DMS114 treated with DMSO at 0.1 percent for 48 hours (cell line): ENCODE results near the gene ATP2C1.
A peak's percentile ranks its signal among the peaks of the same experiment; 100 is the strongest.
"Not testable (repeated sequence)": the region's sequence is repeated elsewhere in the genome, so short reads cannot be mapped to it uniquely, and the experiment has no call there.

Source experiments
- DNase-seq: peaks from one replicate; lab custom pipeline; 2025; ENCODE audit not compliant: unreplicated experiment; lab: John Stamatoyannopoulos, UW

The ATP2C1 gene, protein sequence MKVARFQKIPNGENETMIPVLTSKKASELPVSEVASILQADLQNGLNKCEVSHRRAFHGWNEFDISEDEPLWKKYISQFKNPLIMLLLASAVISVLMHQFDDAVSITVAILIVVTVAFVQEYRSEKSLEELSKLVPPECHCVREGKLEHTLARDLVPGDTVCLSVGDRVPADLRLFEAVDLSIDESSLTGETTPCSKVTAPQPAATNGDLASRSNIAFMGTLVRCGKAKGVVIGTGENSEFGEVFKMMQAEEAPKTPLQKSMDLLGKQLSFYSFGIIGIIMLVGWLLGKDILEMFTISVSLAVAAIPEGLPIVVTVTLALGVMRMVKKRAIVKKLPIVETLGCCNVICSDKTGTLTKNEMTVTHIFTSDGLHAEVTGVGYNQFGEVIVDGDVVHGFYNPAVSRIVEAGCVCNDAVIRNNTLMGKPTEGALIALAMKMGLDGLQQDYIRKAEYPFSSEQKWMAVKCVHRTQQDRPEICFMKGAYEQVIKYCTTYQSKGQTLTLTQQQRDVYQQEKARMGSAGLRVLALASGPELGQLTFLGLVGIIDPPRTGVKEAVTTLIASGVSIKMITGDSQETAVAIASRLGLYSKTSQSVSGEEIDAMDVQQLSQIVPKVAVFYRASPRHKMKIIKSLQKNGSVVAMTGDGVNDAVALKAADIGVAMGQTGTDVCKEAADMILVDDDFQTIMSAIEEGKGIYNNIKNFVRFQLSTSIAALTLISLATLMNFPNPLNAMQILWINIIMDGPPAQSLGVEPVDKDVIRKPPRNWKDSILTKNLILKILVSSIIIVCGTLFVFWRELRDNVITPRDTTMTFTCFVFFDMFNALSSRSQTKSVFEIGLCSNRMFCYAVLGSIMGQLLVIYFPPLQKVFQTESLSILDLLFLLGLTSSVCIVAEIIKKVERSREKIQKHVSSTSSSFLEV

DNA sequence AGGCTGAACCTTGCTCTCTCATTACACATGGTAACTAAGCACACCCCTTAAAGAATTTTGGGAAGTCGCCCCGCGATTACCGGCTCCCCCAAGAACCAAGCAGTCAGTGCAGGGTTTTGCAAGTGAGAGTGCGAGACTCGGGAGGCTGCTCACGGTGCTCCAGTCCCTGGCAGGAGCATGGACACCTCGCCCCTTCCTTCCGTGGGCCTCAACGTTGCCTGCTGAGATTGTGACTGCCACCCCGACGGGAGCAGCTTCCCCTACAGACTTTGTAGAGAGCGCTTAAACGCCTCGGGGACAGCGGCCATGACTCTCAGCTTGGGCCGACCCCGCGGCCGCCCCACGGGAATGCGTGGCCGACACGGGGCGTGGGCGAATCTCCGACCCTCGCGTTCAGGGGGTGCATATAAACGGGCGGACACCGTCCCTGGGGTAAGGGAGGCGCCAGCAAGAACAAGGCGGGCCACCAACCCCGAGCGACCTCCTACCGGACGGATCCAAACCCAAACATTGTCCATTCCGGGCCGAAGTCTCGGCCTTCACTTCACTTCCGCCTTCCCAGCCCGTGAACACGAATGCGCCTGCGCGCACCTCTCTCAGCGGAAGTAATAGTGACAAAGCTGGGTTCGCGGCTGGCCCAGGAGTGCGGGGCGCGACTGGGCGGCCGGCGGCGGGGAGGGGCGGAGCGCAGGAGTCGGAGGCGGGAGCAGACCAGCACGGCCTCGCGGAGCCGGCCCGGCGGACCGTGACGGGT is at the start of gene ATP2C1:
TSS of gene ATP2C1 (plus strand) at position 709 of the 754 bp plus-strand sequence. CDS start 686 bp downstream, outside the sequence.
- DNase-seq = peak; percentile 89

DNA sequence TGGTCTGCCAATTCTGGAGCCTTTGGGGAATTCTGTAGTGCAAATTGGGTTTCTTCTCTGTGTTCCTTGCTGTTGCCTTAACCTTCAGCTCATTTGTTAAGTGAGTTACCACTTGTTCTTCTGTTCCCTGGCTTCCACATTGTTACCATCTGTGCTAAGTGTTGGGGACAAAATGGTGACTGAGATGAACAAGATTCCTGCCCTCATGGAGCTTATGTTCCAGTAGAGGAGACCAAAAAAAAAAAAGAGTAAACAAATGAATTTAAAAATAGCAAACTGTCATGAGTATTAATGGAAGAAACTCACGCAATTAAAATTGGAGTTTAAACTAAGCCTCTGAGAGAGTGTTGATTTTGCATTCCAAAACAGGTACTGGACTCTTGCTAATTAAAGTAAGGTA is 49.4 kb upstream of the ATP2C1 start:
- no peak for DNase-seq

GRCh38 chr3:130846181-130846580 is 47.7 kb upstream of the ATP2C1 start:
- DNase-seq = no peak

- no peak for DNase-seq
Observed at GRCh38 chr3:130849091-130849552, 44.8 kb upstream of the ATP2C1 start.

- DNase-seq = no peak
Observed at GRCh38 chr3:130850044-130850797, 43.7 kb upstream of the ATP2C1 start.

GRCh38 chr3:130850843-130851242 is 43.0 kb upstream of the ATP2C1 start:
- DNase-seq = no peak

- no peak for DNase-seq
Observed at GRCh38 chr3:130851277-130851676, 42.6 kb upstream of the ATP2C1 start.

- DNase-seq = no peak
Observed at GRCh38 chr3:130853581-130853980, 40.3 kb upstream of the ATP2C1 start.

- DNase-seq = no peak
Observed at GRCh38 chr3:130854208-130854864, 39.5 kb upstream of the ATP2C1 start.

DNA sequence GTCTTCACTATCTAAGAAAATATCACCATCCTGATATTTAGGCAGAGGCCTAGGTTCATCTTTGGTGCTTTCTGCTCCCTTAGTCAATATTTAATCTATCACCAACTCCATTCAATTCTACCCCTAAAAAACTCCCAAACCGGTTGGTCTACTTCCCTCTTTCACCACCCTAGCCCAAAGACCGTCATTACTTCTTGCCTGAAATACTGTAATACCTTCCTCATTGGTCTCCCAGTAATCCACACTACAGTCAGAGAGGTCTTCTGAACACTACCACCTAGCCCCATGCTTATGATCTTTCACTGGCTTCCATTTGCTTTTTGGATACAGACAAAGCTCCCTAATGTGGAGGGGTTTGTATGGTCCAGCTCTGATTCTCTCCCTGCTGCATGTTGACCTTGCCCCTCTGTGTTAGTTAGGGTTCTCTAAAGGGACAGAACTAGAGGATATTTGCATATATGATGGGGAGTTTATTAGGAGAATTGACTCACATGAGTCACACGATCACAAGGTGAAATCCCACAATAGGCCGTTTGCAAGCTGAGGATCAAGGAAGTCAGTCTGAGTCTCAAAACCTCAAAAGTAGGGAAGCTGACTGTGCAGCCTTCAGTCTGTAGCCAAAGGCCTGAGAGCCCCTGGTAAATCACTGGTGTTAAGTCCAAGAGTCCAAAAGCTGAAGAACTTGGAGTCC is 36.4 kb upstream of the ATP2C1 start:
- no peak for DNase-seq

GRCh38 chr3:130862130-130862529 is 31.8 kb upstream of the ATP2C1 start:
- DNase-seq = not testable (repeated sequence)

DNA sequence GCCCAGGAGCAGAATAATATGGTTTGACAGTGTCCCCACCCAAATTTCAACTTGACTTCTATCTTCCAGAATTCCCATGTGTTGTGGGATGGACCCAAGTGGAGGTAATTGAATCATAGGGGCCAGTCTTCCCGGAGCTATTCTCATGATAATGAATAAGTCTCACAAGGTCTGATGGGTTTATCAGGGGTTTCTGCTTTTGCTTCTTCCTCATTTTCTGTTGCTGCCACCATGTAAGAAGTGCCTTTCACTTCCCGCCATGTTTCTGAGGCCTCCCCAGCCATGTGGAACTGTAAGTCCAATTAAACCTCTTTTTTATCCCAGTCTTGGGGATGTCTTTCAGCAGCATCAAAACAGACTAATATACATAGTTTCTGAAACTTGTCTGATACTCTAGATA is 28.4 kb upstream of the ATP2C1 start:
- DNase-seq = no peak

DNA sequence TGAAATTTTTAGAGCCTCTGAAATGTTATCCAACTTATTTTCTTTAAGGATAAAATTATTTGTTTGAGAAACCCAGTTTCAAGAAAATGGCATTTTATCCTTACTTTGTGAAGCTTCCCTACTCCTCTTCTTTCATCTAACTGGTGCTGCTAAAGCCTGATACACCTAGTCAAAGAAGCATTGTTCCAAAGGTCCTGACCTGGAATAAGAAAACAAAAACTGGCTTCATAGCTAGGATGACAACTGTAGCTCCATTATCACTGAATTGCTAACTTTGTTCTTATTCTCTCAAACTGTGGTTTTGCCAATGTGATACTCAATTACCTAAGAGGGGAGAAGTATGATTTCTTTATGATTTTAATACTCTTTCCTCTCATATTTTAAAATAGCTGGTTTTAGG is 27.6 kb upstream of the ATP2C1 start:
- no peak for DNase-seq

GRCh38 chr3:130870423-130870822 is 23.5 kb upstream of the ATP2C1 start:
- DNase-seq = no peak

GRCh38 chr3:130876594-130876993 is 17.3 kb upstream of the ATP2C1 start:
- DNase-seq = no peak

DNA sequence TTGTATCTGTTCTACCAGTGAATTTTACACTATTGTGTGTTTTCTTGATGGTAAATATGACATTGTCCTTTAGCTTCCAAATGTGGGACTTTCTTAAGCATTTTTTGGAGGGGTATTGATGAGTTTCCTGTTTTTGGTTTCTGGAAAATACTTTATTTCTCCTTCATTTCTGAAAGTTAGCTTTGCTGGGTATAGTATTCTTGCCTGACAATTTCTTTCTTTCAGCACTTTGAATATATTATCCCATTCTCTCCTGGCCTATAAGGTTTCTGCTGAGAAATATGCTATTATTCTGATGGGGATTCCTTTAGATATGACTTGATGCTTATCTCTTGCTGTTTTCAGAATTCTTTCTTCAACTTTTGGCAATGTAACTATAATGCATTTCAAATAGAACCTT is 15.4 kb upstream of the ATP2C1 start:
- no peak for DNase-seq

DNA sequence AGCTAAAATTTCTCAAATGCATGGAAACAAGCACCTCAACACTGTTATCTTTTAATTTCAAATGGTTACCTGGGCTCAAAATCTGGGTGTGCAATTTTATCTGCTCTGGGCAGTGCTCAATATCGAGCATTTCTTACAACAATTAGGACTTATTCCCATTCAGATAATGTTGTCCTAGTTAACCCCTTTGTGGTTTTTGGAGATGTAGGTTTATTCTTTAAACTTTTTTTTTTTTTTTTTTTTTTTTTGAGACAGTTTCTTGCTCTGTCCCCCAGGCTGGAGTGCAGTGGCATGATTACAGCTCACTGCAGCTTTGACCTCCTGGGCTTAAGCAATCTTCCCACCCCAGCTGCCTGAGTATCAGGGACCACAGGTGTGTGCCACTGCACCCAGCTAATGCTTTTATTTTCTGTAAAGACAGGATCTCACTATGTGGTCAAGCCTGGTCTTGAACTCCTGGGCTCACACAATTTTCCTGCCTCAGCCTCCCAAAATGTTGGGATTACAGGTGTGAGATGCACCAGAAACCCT is 4.4 kb upstream of the ATP2C1 start:
- no peak for DNase-seq

DNA sequence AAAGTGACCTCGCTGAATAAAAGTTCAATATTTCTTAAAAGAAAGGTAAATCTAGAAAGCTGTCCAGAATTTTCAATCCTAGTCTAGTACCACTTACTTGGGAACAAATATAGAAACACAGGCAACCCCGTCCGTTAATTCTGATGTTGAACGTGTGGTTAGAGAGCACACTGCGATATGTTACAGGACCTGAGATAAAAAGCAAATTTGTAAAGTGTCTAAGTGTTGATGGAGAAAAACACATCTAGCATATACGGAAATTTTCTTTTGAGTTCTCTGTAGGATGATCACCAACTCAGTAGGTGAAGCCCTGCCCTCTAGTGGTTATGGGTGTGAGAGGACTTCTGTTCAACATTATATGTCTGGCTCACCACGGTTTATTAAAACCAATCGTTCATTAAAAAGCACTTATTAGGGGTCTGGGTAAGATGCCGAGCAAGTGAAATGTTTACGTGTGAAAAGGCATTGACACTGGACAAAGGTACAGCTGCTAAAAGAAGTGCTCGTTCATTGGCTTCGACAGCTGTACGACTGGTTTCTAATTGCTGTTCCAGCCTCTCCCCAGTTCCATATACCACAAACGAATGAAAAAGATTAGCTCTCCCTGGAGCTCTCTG is 1.0 kb upstream of the ATP2C1 start:
- peak; percentile 68 for DNase-seq
